ENCODE measurements around the gene RPS23. TPM values are rescaled to one million over a fixed set of nuclear protein-coding genes. Genes with fewer than 3 reads are reported as not detected.

The RPS23 gene
- total and polyA plus RNA-seq, 2 experiments from 2014 or later = 2,261 to 3,526 TPM

DNA sequence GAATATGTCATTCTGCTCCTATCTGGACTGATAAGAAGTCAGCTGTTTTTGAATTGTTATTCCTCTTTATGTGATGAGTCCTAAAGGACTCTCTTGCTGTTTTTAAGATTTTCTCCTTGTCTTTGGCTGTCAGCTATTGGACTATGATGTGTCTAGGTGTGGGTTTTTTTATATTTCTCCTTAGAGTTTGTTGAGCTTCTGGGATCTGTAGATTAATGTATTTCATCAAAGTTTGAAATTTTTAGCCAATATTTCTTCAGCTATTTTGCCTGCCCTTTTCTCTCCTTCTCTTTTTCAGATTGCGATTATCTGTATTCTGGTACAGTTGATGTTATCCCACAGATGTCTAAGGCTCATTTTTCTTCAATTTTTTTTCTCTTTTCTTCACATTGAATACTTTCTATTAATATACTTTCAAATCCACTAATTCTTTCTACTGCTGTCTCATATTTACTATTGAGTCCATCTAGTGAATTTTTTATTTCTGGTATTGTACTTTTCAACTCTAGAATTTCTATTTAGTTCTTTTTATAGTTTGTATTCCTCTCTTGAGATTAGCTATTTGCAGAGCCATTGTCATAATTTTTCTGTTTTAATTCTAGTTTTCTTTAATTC is 31.1 kb downstream of the RPS23 start (continued):
- TF ChIP-seq, protein P1, sequence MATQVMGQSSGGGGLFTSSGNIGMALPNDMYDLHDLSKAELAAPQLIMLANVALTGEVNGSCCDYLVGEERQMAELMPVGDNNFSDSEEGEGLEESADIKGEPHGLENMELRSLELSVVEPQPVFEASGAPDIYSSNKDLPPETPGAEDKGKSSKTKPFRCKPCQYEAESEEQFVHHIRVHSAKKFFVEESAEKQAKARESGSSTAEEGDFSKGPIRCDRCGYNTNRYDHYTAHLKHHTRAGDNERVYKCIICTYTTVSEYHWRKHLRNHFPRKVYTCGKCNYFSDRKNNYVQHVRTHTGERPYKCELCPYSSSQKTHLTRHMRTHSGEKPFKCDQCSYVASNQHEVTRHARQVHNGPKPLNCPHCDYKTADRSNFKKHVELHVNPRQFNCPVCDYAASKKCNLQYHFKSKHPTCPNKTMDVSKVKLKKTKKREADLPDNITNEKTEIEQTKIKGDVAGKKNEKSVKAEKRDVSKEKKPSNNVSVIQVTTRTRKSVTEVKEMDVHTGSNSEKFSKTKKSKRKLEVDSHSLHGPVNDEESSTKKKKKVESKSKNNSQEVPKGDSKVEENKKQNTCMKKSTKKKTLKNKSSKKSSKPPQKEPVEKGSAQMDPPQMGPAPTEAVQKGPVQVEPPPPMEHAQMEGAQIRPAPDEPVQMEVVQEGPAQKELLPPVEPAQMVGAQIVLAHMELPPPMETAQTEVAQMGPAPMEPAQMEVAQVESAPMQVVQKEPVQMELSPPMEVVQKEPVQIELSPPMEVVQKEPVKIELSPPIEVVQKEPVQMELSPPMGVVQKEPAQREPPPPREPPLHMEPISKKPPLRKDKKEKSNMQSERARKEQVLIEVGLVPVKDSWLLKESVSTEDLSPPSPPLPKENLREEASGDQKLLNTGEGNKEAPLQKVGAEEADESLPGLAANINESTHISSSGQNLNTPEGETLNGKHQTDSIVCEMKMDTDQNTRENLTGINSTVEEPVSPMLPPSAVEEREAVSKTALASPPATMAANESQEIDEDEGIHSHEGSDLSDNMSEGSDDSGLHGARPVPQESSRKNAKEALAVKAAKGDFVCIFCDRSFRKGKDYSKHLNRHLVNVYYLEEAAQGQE (IDR thresholded peaks at IDR 0.05; ENCODE audit: unreplicated experiment) = no peak

DNA sequence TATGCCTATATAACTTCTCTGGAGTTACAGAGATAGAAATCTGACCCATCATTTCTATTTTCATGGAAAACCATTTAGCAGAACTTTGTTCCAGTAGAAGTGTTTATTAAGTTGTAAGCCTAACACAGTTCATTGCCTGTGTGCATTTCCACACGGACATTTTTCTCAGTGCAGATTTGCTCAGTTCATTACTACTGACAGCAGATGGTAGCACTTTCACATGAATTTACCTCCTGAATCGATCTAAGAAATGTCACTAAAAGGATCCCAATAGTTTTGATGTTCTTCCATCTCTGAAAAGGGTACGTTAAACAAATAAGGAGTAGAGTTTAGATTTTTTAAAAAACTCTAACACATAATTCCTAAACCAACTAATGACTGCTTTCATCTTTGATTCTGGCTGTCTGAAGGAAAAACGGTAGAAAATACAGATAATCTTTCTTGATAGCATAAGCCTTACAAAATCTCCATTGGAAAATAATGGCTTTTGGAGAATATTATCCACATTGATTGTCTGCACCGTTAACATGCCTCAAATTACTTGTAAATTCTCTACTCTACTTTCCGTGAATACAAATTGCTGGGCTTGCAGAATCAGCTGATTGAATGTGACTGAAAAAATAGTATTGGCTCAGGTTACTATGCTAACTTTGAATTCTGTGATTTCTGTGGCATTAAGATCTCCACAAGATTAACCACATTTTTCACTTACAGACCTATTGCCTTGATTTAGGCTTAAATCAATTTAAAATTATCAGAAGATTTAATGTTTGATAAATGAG is 33.1 kb downstream of the RPS23 start:
- ATAC-seq (no peak), DNase-seq (ENCODE audit: low spot score) (peak; percentile 3)
- no peak overlapping the region for H3K27ac Mint-ChIP-seq

More for the DNA sequence above, 33.1 kb downstream of the RPS23 start:
- Mint-ChIP-seq H3K4me1 (no peaks in the 10 kb centered on the region), H3K36me3 (ENCODE audit: low read depth) (no peaks in the 10 kb centered on the region), H3K27me3 (ENCODE audit: insufficient read depth, low read depth, poor library complexity) (no peaks in the 10 kb centered on the region), H3K9me3 (no peaks in the 10 kb centered on the region), H3K4me3 (no peak overlapping the region)
- Histone ChIP-seq H4K20me1 (replicated peaks; ENCODE audit: insufficient read depth) (no peaks in the 10 kb centered on the region), H3K4me1 (ENCODE audit: insufficient read depth) (no peaks in the 10 kb centered on the region), H2AFZ (no peak overlapping the region), H3K27ac (ENCODE audit: low read depth) (no peak overlapping the region), H3K4me2 (no peak overlapping the region), H3K79me2 (replicated peaks; ENCODE audit: insufficient read depth) (no peaks in the 10 kb centered on the region), H3F3A (replicated peaks; ENCODE audit: low read depth) (no peaks in the 10 kb centered on the region), H3K4me3 (no peak overlapping the region), H3K9me2 (ENCODE audit: insufficient read depth) (no peaks in the 10 kb centered on the region), H3K27me3 (ENCODE audit: insufficient read depth) (no peaks in the 10 kb centered on the region), H3K36me3 (ENCODE audit: insufficient read depth) (no peaks in the 10 kb centered on the region)
- TF ChIP-seq EZH2phosphoT487 (IDR thresholded peaks at IDR 0.05; ENCODE audit: unreplicated experiment) (no peak), JUNB (IDR thresholded peaks at IDR 0.05; ENCODE audit: unreplicated experiment) (no peak), STAT1 (IDR thresholded peaks at IDR 0.05; ENCODE audit: unreplicated experiment) (no peak), ZNF114 (CRISPR knock-in tag; IDR thresholded peaks at IDR 0.05) (no peak), EZH2 (IDR thresholded peaks at IDR 0.05; ENCODE audit: low read depth, unreplicated experiment) (no peak), CREB1 (CRISPR knock-in tag; IDR thresholded peaks at IDR 0.05; ENCODE audit: low read depth) (no peak)
- TF ChIP-seq, protein P2, sequence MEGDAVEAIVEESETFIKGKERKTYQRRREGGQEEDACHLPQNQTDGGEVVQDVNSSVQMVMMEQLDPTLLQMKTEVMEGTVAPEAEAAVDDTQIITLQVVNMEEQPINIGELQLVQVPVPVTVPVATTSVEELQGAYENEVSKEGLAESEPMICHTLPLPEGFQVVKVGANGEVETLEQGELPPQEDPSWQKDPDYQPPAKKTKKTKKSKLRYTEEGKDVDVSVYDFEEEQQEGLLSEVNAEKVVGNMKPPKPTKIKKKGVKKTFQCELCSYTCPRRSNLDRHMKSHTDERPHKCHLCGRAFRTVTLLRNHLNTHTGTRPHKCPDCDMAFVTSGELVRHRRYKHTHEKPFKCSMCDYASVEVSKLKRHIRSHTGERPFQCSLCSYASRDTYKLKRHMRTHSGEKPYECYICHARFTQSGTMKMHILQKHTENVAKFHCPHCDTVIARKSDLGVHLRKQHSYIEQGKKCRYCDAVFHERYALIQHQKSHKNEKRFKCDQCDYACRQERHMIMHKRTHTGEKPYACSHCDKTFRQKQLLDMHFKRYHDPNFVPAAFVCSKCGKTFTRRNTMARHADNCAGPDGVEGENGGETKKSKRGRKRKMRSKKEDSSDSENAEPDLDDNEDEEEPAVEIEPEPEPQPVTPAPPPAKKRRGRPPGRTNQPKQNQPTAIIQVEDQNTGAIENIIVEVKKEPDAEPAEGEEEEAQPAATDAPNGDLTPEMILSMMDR (conservative IDR thresholded peaks at IDR 0.05; ENCODE audit: low read depth in 2 of 2) = 0 out of 4 replicates have a peak, but pooled peaks of 1 of the 2 experiments have one; percentile 10
- TF ChIP-seq, protein P1 (IDR thresholded peaks at IDR 0.05; ENCODE audit: unreplicated experiment) = no peak

Data from GM23338 (cell line).